Stimulated activated CD4-positive, alpha-beta T cell treated with anti-CD3 and anti-CD28 coated beads, Interleukin-4, amount 100 ng/mL, for 1 hour (primary cell): ENCODE data around the gene TEX2.

ENCODE experiments used
- DNase-seq: peaks from one replicate; pipeline ENCODE4 v3.0.0-alpha.2; 2020

Gene TEX2, protein sequence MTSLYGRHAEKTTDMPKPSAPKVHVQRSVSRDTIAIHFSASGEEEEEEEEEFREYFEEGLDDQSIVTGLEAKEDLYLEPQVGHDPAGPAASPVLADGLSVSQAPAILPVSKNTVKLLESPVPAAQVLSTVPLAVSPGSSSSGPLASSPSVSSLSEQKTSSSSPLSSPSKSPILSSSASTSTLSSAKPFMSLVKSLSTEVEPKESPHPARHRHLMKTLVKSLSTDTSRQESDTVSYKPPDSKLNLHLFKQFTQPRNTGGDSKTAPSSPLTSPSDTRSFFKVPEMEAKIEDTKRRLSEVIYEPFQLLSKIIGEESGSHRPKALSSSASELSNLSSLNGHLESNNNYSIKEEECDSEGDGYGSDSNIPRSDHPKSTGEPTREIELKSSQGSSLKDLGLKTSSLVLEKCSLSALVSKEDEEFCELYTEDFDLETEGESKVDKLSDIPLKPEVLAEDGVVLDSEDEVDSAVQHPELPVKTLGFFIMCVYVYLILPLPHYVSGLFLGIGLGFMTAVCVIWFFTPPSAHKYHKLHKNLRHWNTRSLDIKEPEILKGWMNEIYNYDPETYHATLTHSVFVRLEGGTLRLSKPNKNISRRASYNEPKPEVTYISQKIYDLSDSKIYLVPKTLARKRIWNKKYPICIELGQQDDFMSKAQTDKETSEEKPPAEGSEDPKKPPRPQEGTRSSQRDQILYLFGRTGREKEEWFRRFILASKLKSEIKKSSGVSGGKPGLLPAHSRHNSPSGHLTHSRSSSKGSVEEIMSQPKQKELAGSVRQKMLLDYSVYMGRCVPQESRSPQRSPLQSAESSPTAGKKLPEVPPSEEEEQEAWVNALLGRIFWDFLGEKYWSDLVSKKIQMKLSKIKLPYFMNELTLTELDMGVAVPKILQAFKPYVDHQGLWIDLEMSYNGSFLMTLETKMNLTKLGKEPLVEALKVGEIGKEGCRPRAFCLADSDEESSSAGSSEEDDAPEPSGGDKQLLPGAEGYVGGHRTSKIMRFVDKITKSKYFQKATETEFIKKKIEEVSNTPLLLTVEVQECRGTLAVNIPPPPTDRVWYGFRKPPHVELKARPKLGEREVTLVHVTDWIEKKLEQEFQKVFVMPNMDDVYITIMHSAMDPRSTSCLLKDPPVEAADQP

DNA sequence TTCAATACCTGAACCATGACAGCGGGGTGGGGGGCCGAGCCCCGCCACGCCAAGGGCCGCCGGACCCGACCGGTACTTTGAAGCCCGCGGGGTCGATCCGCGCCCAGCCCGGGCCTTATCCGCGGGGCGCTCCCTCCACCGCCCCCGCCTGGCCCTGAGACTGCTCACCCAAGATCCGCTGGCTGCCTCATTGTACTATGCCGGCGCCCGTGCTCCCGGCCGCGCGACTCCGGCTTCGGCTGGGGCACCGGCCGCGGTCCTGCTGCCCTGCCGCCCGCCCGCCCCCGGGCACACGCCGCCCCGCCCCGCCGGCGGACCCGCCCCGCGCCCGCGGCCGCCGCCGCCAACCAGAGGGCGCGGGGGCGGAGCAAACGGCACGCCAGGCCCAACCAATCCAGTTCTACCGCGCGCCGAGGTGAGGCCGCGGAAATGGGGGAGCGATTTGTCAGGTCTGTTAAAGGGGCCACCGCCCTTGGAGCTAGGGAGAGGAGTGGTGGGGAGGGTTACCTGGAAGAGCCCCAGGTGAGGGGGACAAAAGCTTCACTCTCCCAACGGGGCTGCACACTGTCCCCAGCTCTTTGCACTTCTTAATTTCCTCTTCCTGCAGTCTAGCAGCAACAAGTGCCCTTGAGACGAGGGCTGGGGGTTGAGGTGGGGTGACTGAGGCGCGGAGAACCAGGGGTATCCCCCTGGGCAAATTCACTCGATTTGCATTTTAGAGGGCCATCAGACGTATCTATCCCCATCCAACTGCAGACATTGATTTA, at the start of gene TEX2:
TEX2 (minus strand) TSS at position 261 of the 767 bp plus-strand sequence. CDS start 49,043 bp downstream, outside the sequence.
- peak; percentile 91 for DNase-seq

DNA sequence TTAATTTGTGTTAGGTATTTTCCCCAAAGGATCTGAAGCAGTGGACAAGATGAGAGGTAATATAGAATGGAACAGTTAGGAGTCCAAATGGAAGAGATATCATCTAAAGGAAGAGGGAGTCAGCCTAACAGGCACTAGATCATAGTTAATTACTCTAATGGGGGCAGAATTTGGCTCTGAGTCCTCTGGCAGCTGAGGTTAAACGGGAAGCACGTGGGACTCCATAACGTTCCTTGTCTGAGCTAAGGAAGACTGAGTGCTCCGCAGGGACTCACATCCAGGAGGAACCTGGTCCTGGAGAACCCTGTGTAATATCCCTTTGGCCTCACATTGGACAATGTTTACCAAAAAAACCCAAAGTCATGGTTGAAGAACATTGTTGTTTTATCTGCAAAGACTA, 46.6 kb upstream of the TEX2 start:
- DNase-seq: no peak

DNA sequence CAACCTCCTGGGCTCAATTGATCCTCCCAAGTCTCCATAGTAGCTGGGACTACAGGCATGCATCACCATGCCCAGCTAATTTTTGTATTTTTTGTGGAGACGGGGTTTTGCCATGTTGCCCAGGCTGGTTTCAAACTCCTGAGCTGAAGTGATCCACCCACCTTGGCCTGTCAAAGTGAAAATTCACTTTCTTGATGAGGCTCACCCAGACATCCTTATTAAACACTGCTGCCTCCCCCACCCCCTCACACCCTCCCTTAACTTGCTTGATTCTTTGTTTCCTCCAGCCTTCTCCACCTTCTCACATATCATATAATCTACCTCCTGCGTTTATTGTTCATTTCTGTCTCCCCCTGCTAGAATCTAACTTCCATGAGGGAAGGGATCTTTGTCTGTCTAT, 46.0 kb upstream of the TEX2 start:
- DNase-seq: no peak

DNA sequence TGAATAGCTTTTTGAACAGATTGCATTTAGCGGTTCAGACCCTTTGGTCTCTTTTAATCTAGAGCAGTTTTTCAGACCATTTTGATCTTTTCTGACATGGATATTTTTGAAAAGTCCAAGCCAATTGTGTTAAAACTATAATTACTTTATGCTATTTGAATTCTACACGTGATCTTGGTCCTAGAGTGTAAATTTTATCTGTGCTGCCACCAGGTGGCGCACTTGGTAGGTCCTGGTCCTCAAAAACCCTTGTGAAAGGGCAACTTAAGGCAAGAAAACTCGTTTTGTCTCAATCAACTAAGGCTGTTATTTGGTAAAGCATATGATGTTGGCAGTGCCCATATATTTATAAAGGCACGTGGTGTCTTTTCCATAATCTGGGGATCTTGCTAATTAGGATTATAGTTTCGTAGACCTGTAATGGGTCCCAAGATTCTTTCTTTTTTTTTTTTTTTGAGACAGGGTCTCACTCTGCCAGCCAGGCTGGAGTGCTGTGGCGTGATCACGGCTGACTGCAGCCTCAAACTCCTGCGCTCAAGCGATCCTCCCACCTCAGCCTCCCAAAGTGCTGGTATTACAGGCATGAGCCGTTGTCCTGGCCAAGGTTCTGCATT, 43.9 kb upstream of the TEX2 start:
- peak; percentile 73 for DNase-seq

DNA sequence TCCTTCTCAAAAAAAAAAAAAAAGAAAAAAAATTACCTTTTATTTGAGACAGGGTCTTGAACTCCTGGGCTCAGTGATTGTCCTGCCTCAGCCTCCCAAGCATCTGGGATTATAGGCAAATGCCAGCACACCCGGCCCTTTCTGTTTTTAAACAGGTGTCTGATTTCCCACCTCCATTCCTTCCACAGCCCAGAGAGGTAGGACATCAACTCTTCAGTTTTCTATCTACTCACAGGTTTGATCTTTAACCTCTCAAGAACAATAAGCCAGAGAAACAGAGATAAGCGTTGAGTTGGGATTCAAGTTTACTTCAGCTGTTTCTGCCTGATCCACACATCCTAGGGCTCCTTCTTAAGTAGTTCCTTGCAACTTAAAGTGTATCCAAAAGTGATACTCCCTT, 41.5 kb upstream of the TEX2 start:
- DNase-seq: no peak

DNA sequence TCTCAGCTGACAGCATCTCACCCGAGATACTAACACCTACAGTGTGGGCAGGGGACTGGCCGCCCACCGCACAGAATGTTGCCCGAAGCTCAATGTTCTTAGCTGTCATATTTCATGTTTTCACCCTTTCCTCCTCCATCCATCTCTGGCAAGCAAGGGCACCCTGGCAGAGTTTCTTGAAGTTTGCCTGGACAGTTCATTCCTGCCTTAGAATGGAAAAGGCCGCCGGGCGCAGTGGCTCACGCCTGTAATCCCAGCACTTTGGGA, 37.6 kb upstream of the TEX2 start:
- DNase-seq: no peak

DNA sequence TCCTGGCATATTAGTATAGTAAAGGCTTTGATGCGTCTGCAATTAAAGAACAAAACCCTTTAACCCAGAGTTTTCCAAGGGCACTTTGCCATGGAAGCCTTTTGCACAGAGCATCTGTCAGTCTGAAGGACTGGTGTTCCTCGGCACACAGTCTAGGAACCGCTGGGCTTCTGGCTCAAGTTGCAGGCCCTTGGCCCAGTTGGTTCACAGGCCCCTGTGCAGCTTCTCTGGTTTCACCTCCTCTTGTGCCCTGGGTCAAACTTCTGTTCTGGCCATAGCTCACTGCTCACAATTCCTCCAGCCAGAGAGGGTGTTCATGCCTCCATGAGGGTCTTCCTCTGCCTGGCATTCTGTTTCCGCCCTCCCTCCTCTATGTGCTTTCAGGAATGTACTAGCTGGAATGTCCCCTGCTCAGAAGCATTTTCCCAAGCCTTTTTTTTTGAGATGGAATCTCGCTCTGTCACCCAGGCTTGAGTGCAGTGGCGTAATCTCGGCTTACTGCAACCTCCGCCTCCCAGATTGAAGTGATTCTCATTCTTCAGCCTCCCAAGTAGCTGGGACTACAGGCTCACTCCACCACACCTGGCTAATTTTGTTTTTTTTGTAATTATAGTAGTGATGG, 34.5 kb upstream of the TEX2 start:
- no peak for DNase-seq

DNA sequence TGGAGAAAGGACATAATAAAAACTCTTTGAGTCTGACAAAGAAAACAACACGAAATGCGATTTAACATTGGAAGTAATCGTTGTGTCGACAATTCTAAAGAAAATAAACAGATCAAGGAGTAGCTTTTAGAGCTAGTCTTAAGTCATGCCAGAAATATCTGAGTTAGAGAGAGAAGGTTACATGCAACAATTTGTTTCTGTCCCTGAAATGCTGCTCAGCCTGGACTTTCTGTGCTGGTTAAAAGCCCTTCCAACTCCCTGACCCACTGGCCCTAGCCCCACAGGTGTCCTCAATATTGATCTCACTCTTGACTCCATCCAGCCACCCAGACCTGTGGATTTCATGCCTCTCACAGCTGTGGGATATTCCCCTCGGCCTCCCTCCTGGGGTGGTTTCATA, 33.2 kb upstream of the TEX2 start:
- no peak for DNase-seq

DNA sequence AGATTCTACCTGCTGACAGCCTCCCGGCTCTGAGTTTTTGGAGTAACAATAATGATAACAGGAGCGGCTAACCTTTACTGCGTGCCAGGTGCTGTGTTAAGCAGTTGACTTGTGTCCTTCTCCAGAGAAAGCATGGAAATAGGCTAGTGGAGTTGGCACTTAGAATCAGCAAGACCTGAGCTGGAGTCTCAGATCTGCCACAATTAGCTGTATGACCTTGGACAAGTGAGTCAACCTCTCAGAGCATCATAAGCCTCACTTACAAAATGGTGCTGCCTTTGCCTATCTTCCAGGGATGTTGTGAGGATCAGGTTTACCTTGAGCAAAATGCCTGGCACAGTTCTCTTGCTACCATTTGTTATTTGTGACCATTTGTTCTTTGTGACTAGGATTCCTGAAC, 32.1 kb upstream of the TEX2 start:
- DNase-seq: no peak

DNA sequence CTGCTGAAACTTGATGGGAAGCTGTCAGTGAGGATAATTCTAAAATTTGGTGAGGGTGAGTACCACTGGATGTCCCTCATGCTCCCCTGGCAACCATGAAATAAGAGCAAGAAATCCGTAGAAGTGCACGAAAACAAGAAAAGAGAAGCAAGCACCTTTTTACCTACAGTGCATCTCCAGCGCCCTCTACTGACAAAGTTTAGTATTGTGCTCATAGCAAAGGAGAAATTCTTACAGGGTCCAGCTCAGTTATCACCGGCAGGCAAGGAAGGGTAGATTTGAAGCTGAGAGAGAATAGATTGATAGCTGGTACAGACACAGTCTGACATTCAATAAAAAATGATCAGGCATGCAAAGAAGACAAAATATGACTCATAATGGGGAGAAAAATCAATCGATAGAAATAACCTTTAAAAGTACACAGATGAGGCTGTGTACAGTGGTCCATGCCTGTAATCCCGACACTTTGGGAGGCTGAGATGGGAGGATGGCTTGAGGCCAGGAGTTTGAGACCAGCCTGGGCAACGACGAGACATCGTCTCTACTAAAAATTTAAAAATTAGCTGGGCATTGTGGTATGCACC, 28.3 kb upstream of the TEX2 start:
- no peak for DNase-seq

DNA sequence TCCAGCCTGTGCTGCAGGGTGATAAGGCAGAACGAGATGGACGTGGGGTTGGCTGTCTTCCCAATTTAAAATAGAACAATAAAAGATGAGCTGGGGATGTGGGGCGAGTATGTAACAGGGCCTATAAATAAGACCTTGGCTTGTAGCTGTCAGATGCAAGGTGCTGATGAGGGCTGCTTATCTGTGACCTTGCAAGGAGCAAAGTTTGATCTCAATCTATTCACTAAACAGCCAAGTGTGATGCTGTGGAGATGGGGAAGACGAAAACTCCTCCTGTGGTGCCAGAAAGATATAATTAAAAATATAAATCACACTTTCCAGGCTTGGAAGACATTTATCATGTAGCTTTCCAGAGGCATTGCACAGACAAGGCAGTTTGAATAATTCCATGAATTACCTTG, 26.7 kb upstream of the TEX2 start:
- DNase-seq: no peak

DNA sequence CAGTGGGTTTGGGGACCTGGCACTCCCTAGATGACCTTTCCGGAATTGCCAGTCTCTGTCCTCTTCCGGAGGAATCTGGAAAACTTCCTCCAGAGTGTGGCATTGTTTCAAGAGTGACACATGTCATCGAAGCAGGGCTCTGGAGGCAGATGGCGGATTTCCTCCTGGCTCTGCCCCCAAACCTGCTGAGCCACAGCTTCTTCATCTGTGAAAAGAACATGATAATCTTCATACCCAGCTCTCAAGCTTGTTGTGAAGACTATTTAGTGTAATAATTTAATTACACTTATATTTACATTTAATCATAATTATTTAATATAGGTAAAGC, 19.7 kb upstream of the TEX2 start:
- DNase-seq: no peak

DNA sequence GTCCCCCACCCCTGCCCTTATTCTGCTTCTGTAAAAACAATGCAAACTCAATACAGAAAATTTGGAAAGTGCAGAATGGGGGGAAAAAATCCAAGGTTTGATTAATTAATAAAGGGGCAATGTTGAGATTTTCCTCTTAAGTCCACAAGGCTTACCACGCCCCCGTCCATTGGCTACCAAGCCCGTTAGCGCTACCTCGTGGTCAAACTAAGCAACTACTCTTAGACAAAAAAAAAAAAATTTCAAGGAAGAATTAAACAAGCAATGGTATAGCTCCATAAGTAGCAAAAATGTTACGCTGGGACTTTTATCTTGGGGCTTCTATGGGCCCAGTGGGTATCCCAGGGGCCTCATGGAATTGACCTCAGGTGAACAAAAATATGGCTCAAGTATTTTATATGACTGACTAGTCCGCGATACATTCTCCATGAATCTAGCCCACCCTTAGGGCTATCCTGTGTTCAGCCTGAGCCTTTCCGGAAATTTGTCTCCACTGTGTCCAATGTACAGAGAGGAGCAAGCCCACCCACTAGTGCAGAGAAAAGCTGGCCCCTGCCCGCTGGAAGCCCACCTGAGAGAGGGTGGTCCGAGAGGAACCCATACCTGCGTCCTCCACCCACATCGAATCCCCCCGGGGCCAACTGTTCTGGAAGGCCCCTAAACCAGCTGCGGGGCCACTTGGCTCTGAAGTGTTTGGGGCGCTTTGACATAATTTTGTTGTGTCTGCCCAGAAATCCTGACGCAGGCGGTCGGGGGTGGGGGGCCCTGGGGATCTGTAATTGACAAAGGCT, 19.1 kb upstream of the TEX2 start:
- peak; percentile 46 for DNase-seq

DNA sequence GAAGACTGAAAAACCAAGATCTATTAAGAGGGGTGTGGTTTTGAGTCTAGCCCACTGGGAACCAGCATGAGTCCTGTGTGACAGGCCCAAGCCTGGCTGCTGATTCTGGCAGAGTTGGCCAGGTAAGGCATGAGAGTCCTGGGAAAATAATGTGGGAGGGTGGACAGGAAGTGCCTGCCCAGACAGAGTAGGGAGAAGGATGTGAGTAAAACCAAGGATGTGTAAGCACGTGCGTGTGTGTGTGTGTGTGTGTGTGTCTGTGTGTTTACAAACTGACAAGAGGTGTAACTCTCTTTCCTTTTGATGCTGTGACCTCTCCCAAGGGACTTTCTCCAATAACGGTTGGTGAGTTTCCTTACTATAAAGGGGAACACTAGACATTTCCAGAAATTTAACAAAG, 15.6 kb upstream of the TEX2 start:
- no peak for DNase-seq

DNA sequence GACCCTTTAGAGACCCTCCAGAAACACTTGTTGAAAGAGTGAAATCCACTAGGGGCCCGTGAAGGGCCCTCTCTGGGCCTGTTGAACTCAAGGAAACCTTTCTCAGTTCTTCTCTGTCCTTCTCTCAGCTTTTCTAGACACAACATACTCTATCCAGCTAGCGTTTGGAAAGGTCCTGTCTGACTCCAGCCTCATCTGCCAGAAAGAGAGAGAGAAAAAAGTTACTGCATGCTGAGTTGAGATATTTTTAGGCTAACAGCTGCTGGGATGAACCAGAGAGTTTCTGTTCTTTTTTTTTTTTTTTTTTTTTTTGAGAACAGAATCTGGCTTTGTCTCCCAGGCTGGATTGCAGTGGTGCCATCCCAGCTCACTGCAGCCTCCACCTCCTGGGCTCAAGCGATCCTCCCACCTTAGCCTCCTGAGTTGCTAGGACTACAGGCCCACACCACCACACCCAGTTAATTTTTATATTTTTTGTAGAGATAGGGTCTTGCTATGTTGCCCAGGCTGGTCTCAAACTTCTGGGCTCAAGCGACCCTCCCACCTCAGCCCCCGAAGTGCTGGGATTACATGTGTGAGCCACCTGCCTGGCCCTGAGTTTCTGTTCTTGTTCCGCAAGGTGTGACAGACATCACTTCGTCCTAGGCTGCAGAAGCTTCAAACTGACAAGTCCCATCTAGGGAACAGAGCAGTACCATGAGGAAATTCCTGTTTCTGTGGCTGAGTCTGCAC, 14.9 kb upstream of the TEX2 start:
- DNase-seq: no peak

DNA sequence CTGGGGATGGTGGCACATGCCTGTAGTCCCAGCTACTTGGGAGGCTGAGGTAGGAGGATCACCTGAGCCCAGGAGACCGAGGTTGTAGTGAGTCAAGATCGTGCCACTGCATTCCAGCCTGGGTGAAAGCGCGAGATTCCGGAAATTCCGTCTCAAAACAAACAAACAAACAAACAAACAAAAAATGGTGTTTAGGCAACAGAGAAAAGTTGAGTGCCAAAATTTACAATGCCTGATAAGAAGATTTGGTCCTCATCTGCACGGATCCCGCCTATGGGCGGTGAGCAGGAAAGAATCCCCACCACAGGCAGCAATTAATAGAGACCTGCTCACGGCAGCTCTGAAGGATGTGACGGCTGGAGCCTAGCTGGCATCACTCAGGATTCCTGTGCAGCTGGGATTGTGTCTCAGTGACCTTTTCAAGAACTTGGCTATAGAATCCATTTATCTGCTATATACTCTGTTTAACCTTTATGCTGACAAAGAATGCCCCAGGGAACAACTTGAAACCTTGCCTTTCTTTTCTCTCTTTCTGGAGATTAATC, 14.0 kb upstream of the TEX2 start:
- DNase-seq: no peak

DNA sequence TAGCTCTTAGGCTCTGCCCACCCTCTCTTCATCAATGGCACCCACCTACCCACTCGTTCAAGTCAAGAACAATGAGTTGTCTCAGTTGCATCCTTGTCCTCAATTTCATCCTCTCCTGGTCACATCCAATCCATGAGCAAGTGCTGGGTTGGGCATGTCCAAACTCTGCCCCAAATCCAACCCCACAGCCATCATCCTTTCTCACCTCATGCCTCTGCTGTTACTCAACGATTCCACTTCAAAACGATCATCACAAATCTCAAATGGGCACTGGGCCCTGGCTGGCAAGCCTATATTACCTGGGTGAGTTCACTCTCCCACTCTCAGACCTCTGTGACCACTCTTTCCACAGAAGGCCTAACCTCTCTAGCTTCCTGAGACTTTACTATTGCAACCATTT, 12.0 kb upstream of the TEX2 start:
- no peak for DNase-seq

DNA sequence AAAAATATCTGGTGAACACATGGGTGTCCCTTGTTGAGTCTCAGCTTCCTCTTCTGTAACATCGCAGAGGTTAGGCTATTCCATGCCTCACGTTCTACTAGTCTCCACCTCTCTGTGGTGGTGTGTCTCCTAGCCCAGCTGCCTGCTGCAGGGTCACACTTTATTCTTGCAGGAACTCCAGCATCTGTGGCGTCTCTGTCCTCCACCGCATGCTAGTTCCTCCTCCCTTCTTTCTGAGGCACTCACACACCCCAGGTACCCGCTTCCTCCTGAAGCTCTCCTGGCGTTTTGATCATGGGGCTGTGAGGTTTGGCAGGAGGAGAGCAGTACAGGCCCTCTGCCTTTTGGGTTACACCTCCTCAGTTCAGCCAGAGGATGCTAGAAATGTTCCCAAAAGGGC, 9.9 kb upstream of the TEX2 start:
- no peak for DNase-seq

DNA sequence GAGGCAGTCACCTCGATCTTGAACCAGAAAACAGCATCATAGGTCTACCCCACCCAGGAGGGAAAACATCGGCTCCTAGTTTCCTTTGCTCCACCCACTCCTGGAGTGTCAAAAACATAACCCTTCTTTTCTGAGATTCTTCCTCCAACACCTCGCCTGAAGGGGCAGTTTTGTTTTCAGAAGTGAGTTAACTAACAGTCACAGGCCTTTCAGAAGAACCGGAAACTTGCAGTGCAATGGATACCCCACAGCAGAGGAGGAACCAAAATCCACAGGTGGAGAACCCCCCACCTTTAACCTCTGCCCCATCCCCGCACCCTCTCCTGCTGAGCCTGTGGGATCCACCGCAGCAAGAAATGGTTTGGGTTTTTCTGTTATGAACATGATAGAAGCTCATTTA, 7.8 kb upstream of the TEX2 start:
- DNase-seq: no peak
